Right atrium auricular region (tissue), 2 donors: Measurements from ENCODE around the gene WNK2. TPM values are rescaled to one million over a fixed set of nuclear protein-coding genes. Genes with fewer than 3 reads are reported as not detected.
A peak's percentile ranks its signal among the peaks of the same experiment; 100 is the strongest.

Experiments used
- DNase-seq: peaks from one replicate; pipeline ENCODE4 v3.0.0-alpha.2; 2019; ENCODE audit warnings: low spot score
- H3K27ac ChIP-seq, 2 donors: fragments of 200-600 bp; sonication (generic); 1 replicate in 1 of 2; 2 replicates in 1 of 2; pipeline ENCODE4 v1.5.1; 2016 to 2019
- H3K27me3 ChIP-seq, 2 donors: fragments of 200-600 bp; sonication (generic); one replicate each; pipeline versions ENCODE4 v1.5.1 to v1.6.0; 2017 to 2019
- H3K36me3 ChIP-seq: fragments of 200-600 bp; sonication (generic); one replicate; pipeline ENCODE4 v1.5.1; 2016
- H3K4me1 ChIP-seq, 2 donors: fragments of 200-600 bp; sonication (generic); one replicate each; pipeline versions ENCODE4 v1.5.1 to v1.6.0; 2017 to 2019
- H3K4me3 ChIP-seq, 2 donors: fragments of 200-600 bp; sonication (generic); 1 replicate in 1 of 2; 2 replicates in 1 of 2; pipeline ENCODE4 v1.5.1; 2017 to 2019; ENCODE audit warnings: mild to moderate bottlenecking in 1 of 2, moderate library complexity in 1 of 2
- H3K9me3 ChIP-seq, 2 donors: fragments of 200-600 bp; sonication (generic); one replicate each; pipeline ENCODE4 v1.5.1; 2019
- total RNA-seq, 2 donors: library from RNA; depleted of rRNA; stranded (reverse); fragments of >200 nt; gene quantifications; one replicate each; pipeline ENCODE4 v1.1.0, GENCODE V29; 2016
- TF ChIP-seq, protein P1 (sequence below), 2 donors: fragments of 200-600 bp; sonication (generic); IDR thresholded peaks; one replicate each; pipeline ENCODE4 v1.5.1; 2019; ENCODE audit warnings: antibody characterized with exemption in 2 of 2

The WNK2 gene
- total RNA-seq, 2 donors from 2014 or later = 61.4 to 132 TPM

DNA sequence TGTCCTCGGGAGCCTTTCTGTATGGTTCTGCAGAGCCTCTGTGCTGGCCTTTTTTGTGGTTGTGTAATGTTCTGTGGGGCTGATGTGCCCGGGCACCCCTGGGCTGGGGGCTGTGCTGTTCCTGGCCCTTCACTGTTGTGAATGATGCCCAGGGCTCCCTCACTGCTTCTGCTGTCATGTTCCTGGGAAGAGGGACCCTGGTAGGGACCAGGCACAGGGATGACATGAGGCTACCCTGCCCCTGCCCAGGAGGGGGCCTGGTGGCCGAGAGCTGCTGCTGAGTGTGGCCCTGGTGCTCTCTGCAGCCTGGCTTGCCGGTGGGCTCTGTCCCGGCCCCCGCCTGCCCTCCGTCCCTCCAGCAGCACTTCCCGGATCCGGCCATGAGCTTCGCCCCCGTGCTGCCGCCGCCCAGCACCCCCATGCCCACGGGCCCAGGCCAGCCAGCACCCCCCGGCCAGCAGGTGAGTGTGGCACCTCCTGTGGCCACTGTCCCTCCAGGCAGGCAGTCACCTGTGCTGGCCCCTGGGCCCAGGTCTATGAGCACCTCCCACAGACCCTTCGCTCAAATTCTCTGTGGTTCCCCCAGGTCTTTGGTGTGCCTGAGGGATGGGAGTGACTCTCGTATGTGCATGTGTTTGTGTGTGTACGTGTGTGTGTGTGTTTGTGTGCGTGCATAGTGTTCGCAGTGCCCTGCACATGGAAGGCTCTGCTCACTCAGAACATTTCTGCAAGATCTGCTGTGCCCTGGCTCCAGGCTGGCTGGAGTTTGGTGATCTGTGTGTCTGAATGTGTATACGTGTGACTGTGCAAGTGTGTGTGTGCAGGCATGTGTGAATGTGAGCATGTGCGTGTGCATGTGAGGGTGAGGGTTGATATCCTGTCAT lies 72.3 kb downstream of the WNK2 start:
- no peaks in the 10 kb centered on the region for H3K9me3 ChIP-seq
- H3K4me1 ChIP-seq = peaks cover 0 to 14% of the 10 kb centered on the region in 2 donors
- DNase-seq = no peak
- no peaks in the 10 kb centered on the region for H3K27me3 ChIP-seq
- TF ChIP-seq, protein P1, sequence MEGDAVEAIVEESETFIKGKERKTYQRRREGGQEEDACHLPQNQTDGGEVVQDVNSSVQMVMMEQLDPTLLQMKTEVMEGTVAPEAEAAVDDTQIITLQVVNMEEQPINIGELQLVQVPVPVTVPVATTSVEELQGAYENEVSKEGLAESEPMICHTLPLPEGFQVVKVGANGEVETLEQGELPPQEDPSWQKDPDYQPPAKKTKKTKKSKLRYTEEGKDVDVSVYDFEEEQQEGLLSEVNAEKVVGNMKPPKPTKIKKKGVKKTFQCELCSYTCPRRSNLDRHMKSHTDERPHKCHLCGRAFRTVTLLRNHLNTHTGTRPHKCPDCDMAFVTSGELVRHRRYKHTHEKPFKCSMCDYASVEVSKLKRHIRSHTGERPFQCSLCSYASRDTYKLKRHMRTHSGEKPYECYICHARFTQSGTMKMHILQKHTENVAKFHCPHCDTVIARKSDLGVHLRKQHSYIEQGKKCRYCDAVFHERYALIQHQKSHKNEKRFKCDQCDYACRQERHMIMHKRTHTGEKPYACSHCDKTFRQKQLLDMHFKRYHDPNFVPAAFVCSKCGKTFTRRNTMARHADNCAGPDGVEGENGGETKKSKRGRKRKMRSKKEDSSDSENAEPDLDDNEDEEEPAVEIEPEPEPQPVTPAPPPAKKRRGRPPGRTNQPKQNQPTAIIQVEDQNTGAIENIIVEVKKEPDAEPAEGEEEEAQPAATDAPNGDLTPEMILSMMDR (IDR thresholded peaks at IDR 0.05) = no peak
- H3K36me3 ChIP-seq = peaks cover 3% of the 10 kb centered on the region
- H3K27ac ChIP-seq = no peak overlapping the region
- no peak overlapping the region for H3K4me3 ChIP-seq

- Histone ChIP-seq H3K4me3 (no peak overlapping the region), H3K36me3 (peaks cover 3% of the 10 kb centered on the region), H3K27ac (no peak overlapping the region), H3K27me3 (no peaks in the 10 kb centered on the region), H3K4me1 (peaks cover 0 to 21% of the 10 kb centered on the region in 2 donors), H3K9me3 (no peaks in the 10 kb centered on the region)
- no peak for DNase-seq
- TF ChIP-seq, protein P1 (IDR thresholded peaks at IDR 0.05) = no peak
These were observed 73.2 kb downstream of the WNK2 start for GRCh38 chr9:93256878-93257807.

GRCh38 chr9:93257808-93258331 lies 73.9 kb downstream of the WNK2 start:
- Histone ChIP-seq H3K36me3 (peaks cover 2% of the 10 kb centered on the region), H3K4me3 (no peak overlapping the region), H3K27ac (no peak overlapping the region), H3K27me3 (no peaks in the 10 kb centered on the region), H3K4me1 (peaks cover 0 to 21% of the 10 kb centered on the region in 2 donors), H3K9me3 (no peaks in the 10 kb centered on the region)
- DNase-seq = peak; percentile 56
- TF ChIP-seq, protein P1 (IDR thresholded peaks at IDR 0.05) = no peak

DNA sequence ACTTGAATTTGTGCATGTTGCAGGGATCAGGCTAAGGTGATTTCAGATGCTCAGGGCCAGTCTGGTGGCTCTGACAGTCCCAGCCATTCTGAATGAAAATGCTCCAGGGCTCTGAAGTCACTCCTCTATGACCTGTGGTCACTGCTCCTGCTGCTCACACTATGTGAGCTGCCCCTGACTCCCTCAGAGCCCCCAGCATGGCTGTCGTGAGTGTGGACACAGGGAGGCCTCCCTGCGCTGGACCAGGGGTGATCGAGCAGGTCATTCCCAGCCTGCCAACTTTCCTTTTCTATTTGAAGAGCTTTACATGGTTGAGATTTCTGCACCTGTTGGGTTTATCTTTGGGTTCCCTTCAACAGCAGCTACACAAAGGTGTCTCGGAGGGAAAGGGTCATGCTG lies 74.5 kb downstream of the WNK2 start:
- H3K9me3 ChIP-seq = no peaks in the 10 kb centered on the region
- no peak for DNase-seq
- peaks cover 0 to 23% of the 10 kb centered on the region in 2 donors for H3K4me1 ChIP-seq
- no peaks in the 10 kb centered on the region for H3K27me3 ChIP-seq
- TF ChIP-seq, protein P1 (IDR thresholded peaks at IDR 0.05) = no peak
- H3K4me3 ChIP-seq = no peak overlapping the region
- H3K27ac ChIP-seq = no peak overlapping the region
- H3K36me3 ChIP-seq = no peaks in the 10 kb centered on the region

DNA sequence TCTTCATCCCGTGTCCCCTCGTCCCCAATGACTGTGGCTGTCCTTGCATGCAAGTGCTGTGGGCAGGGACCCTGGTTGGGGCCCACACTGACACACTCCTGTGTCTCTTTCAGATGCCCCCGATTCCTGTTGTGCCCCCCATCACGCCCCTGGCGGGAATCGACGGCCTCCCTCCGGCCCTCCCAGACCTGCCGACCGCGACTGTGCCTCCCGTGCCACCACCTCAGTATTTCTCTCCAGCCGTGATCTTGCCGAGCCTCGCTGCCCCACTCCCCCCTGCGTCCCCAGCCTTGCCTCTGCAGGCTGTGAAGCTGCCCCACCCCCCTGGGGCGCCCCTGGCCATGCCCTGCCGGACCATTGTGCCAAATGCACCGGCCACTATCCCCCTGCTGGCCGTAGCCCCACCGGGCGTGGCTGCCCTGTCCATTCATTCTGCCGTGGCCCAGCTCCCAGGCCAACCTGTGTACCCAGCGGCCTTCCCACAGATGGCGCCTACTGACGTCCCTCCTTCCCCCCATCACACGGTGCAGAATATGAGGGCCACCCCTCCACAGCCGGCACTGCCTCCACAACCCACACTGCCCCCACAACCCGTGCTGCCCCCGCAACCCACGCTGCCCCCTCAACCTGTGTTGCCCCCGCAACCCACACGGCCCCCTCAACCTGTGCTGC lies 75.0 kb downstream of the WNK2 start:
- no peak overlapping the region for H3K27ac ChIP-seq
- TF ChIP-seq, protein P1 (IDR thresholded peaks at IDR 0.05) = no peak
- no peaks in the 10 kb centered on the region for H3K36me3 ChIP-seq
- H3K9me3 ChIP-seq = no peaks in the 10 kb centered on the region
- DNase-seq = peak; percentile 28
- H3K27me3 ChIP-seq = no peaks in the 10 kb centered on the region
- peaks cover 0 to 23% of the 10 kb centered on the region in 2 donors for H3K4me1 ChIP-seq
- no peak overlapping the region for H3K4me3 ChIP-seq
